Colonic mucosa (tissue), 4 donors: Measurements from ENCODE around the gene CCDC51. TPM values are rescaled to one million over a fixed set of nuclear protein-coding genes. Genes with fewer than 3 reads are reported as not detected.
"Not testable (repeated sequence)": the region's sequence is repeated elsewhere in the genome, so short reads cannot be mapped to it uniquely, and the experiment has no call there.

Experiments used
- DNase-seq: peaks from one replicate; pipeline ENCODE4 v3.0.0-alpha.2; 2020
- H3K27ac ChIP-seq: fragments of 200-600 bp; one replicate; pipeline ENCODE4 v1.8.0; 2021
- H3K27me3 ChIP-seq: fragments of 200-600 bp; one replicate; pipeline ENCODE4 v1.8.0; 2021
- H3K36me3 ChIP-seq: fragments of 200-600 bp; one replicate; pipeline ENCODE4 v1.8.0; 2021
- H3K4me1 ChIP-seq: fragments of 200-600 bp; one replicate; pipeline ENCODE4 v1.8.0; 2021; ENCODE audit warnings: mild to moderate bottlenecking
- H3K4me3 ChIP-seq: fragments of 200-600 bp; one replicate; pipeline ENCODE4 v1.8.0; 2021
- H3K9ac ChIP-seq, 2 donors: one replicate each; pipeline ENCODE4 v1.7.0; 2013; ENCODE audit warnings: control low read depth in 2 of 2, low read depth in 2 of 2, low read length in 2 of 2
- H3K9me3 ChIP-seq: fragments of 200-600 bp; one replicate; pipeline ENCODE4 v1.8.0; 2021
- CTCF ChIP-seq: fragments of 200-600 bp; IDR thresholded peaks from one replicate; pipeline ENCODE4 v1.8.0; 2022; ENCODE audit warnings: antibody characterized with exemption, mild to moderate bottlenecking
- intact Hi-C: fragments of 100-400 bp; cut with DNase I; formaldehyde crosslinking; loops from one replicate; pipeline ENCODE4 v1.14.1; 2022
- total RNA-seq, 2 donors: library from RNA; stranded (reverse); fragmentation: NEBNext Ultra II Directional in 1 of 2; extraction: Animal tissue kit (Norgen Biotek cat#: 25700) in 1 of 2; gene quantifications; one replicate each; pipeline ENCODE4 v1.2.1, GENCODE V29; 2021
- donor health status: healthy.
- donor health status: DM: no; HTN: no; CAD: no.
- donor health status: DM: no; HTN: no; CAD: no.

CCDC51 gene
- total RNA-seq, 2 donors from 2014 or later, result 11.8 to 21.5 TPM

GRCh38 chr3:48476426-48477053 is 36.6 kb upstream of the CCDC51 start:
- DNase-seq, result no peak
- H3K9ac ChIP-seq, result no peak overlapping the region
- H3K4me1 ChIP-seq, result peaks cover 11% of the 10 kb centered on the region
- intact Hi-C loops, result no loop called here
- no peaks in the 10 kb centered on the region for H3K36me3 ChIP-seq
- H3K27me3 ChIP-seq, result no peaks in the 10 kb centered on the region
- H3K27ac ChIP-seq, result no peak overlapping the region
- TF ChIP-seq CTCF, result no peak
- H3K9me3 ChIP-seq, result no peaks in the 10 kb centered on the region
- no peak overlapping the region for H3K4me3 ChIP-seq

DNA sequence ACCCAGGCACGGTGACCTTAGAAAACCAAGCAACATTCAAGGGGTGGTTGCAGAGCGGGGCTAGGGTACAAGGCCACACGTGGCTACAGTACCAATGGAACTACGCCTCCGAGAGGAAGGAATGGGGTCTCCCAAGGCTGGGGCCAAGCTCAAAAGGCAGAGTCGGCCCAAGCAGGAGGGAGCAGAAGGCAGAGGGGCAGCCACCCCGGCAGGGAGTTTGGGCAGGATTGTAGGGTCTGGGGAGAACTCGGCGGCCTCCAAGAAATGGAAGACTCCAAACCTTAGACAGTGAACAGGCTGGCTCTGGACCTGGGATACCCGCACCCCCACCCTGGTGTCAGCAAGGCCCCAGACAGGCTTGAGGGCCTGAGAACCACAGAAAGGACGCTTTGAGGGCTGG is 35.3 kb upstream of the CCDC51 start:
- intact Hi-C loops, result no loop called here
- no peak overlapping the region for H3K27ac ChIP-seq
- no peak overlapping the region for H3K4me3 ChIP-seq
- H3K36me3 ChIP-seq, result no peaks in the 10 kb centered on the region
- no peak for TF ChIP-seq CTCF
- peaks cover 14% of the 10 kb centered on the region for H3K4me1 ChIP-seq
- no peak overlapping the region for H3K9ac ChIP-seq
- H3K27me3 ChIP-seq, result no peaks in the 10 kb centered on the region
- DNase-seq, result no peak
- H3K9me3 ChIP-seq, result no peaks in the 10 kb centered on the region

GRCh38 chr3:48474619-48475018 is 34.7 kb upstream of the CCDC51 start:
- H3K4me3 ChIP-seq, result no peak overlapping the region
- no peaks in the 10 kb centered on the region for H3K27me3 ChIP-seq
- no peaks in the 10 kb centered on the region for H3K36me3 ChIP-seq
- intact Hi-C loops, result no loop called here
- H3K9me3 ChIP-seq, result no peaks in the 10 kb centered on the region
- H3K4me1 ChIP-seq, result peaks cover 20% of the 10 kb centered on the region
- H3K27ac ChIP-seq, result no peak overlapping the region
- H3K9ac ChIP-seq, result no peak overlapping the region
- TF ChIP-seq CTCF, result no peak
- DNase-seq, result no peak

- DNase-seq, H3K4me3 ChIP-seq, H3K9me3 ChIP-seq, H3K9ac ChIP-seq, H3K36me3 ChIP-seq, intact Hi-C loops, H3K27me3 ChIP-seq: not testable (repeated sequence)
- Histone ChIP-seq H3K4me1 (peaks cover 22% of the 10 kb centered on the region), H3K27ac (peak overlapping the region; percentile 92)
These were observed 34.1 kb upstream of the CCDC51 start for GRCh38 chr3:48474031-48474430.

GRCh38 chr3:48473617-48473952 is 33.7 kb upstream of the CCDC51 start:
- DNase-seq, result no peak
- no peaks in the 10 kb centered on the region for H3K9me3 ChIP-seq
- H3K27ac ChIP-seq, result peak overlapping the region; percentile 92
- H3K4me3 ChIP-seq, result no peak overlapping the region
- peak overlapping the region; percentile 71 to 100 for H3K9ac ChIP-seq
- H3K36me3 ChIP-seq, result no peaks in the 10 kb centered on the region
- H3K4me1 ChIP-seq, result peaks cover 22% of the 10 kb centered on the region
- no peaks in the 10 kb centered on the region for H3K27me3 ChIP-seq
- intact Hi-C loops, result no loop called here
- no peak for TF ChIP-seq CTCF

GRCh38 chr3:48472923-48473616 is 33.2 kb upstream of the CCDC51 start:
- peak; percentile 96 for DNase-seq
- H3K36me3 ChIP-seq, result no peaks in the 10 kb centered on the region
- peak overlapping the region; percentile 71 to 100 for H3K9ac ChIP-seq
- no peaks in the 10 kb centered on the region for H3K27me3 ChIP-seq
- H3K27ac ChIP-seq, result peak overlapping the region; percentile 92
- intact Hi-C loops, result no loop called here
- H3K9me3 ChIP-seq, result no peaks in the 10 kb centered on the region
- peaks cover 22% of the 10 kb centered on the region for H3K4me1 ChIP-seq
- H3K4me3 ChIP-seq, result peak overlapping the region; percentile 64
- TF ChIP-seq CTCF, result no peak
